Measurements from ENCODE around the gene CXorf58. TPM values are rescaled to one million over a fixed set of nuclear protein-coding genes. Genes with fewer than 3 reads are reported as not detected.
"Not testable (repeated sequence)": the region's sequence is repeated elsewhere in the genome, so short reads cannot be mapped to it uniquely, and the experiment has no call there.

The CXorf58 gene, protein sequence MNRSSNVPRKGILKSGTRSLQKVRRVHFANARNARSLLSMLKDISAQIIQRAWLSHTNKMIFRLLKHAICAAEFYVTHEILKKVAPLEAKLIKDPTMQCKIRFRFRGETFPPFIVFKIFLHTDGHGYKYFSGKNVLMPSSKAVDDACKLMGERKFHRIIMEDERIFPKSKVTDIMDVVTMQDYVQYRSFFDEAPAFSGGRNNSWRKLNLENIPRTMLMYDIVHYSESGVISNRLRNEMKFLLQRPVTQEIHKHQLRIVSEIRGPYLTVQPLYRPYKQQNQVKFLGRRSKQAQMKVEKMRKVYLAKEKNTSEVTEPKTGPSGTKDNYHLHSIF
- not detected for polyA plus RNA-seq (2013, experiment 1 of 2; ENCODE audit: insufficient read length)
- polyA plus RNA-seq (2013, experiment 2 of 2; ENCODE audit: insufficient read length): not detected

DNA sequence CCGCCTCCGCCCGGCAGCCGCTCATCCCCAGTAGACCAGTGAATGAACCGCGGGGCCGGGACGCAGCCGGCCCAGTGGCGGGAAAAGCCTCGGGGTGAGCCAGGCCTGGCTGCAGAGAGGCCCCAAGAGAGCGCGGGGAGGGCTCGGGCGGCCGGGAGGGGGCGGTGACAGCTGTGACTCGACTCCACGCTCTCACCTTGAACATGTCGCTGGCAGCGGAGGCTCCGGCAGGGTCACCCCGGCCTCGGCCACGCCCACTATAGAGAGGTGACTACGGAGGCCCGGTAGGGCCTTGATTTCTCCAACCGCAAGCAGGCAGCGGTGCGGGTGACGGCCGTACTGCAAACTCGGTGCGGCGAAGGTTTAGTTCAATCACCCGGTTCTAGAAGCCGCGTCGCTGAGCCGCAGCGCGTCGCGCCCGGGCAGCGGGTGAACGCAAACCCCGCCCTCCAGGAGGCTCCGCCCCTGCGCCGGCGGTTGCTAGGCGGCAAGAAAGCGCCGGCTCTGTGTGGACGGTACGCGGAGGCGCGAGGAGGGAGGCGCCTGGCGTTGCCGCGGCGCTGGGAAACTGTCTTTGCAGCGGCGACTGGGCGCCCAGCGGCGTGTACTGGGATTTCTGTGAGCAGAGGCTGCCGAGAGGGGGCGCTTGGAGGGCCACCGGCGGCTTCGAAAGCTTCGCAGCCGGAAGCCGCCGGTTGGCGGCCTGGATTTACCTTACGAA, at the start of gene CXorf58, which contains the start of gene APOO:
TSS of gene CXorf58 (plus strand) at position 509 of the 721 bp plus-strand sequence. CDS start 2,297 bp downstream, outside the sequence.
TSS of gene APOO (minus strand) at position 441 of the 721 bp plus-strand sequence. CDS start at position 205, 236 bp downstream.
- DNase-seq: peak; percentile 89

DNA sequence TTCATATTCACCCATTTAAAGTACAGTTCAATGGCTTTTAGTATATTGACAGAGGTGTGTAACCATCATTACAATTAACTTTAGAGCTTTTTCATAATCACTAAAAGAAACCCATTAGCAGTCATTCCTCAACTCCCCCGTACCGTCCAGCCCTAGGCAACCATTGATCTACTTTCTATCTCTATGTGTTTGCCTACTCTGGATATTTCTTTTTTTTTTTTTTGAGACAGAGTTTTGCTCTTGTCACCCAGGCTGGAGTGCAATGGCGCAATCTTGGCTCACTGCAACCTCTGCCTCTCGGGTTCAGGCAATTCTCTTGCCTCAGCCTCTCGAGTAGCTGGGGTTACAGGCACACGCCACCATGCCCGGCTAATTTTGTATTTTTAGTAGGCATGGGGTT, 48.6 kb upstream of the CXorf58 start:
- DNase-seq: not testable (repeated sequence)

DNA sequence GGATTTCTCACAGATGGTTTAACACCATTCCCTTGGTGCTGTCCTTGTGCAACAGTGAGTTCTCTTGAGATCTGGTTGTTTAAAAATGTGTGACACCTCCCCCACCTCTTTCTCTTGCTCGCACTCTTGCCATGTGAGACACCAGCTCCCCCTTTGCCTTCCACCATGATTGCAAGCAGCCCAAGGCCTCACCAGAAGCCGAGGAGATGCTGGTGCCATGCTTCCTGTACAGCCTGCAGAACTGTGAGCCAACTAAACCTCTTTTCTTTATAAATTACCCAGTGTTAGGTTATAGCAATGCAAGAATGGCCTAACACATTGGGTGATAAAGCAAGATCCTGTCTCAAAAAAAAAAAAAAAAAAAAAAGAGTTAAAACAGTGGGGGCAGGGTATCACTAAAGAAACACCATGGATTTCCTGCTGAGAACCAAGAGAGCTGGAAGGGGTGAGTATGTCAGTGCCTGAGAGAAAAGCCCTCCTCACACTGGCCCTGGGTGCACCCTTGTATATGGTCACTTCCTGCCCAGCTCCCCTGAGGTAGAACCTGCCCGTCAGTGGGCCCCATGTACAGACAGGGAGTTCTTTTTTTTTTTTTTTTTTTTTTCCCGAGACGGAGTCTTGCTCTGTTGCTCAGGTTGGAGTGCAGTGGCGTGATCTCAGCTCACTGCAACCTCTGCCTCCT, 46.5 kb upstream of the CXorf58 start:
- DNase-seq: no peak

DNA sequence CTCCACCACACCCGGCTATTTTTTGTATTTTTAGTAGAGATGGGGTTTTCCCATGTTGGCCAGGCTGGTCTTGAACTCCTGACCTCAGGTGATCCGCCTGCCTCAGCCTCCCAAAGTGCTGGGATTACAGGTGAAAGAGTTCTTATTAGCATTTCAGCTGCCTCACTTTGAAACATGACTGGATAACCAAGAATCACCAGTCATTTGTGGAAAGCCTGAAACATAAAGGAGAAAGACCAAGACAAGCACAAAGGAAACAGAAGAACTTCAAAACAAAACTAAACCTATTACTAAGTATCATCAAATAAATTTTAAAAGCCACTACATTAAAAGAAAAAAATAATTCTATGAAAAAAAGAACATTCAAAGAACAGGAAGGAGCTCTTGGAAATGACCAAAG, 45.9 kb upstream of the CXorf58 start:
- not testable (repeated sequence) for DNase-seq

DNA sequence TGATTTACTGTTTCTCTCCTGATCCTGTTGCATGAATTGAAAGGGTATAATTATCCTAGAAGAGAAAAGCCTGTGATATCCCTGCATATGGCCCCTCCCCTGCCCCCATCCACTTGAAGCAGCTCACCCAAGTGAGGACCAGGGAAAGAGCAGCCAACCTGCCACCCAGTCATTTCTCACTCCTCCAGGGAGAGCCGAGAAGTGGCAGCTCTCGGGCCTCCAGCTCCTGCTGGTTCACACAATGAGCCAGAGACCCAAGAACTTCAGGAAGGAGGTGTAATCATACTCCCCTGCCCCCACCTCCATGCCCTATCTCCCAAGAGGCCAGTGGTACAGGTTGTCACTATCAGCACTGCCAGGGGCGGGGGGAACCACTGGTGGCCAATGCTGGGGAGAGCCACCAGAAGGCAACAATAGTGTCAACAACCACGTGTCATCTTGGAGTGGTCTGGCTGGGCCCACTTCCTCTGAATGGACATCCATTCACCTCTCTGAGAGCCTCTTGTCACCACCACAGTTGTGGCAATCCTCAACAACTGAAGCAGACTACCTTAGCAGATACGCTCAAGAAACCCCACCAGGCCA, 43.0 kb upstream of the CXorf58 start:
- DNase-seq: no peak

DNA sequence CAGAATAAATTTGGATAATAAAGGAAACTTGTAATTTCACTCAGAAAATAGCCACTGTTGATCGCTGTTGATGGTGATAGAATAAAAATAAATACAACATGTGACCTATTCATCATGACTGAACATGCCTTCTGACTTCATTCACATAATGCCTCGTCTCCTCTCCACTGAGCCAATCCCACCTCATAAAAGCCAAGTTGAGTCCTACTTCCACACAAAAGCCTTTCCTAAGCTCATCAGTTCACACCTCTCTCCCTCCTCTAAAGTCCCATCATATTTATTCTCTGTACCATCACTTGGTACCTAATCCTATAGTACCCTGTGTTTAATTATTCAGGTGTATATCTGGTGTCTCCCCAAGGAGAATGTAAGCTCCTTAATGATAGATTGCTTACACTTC, 37.8 kb upstream of the CXorf58 start:
- DNase-seq: no peak

DNA sequence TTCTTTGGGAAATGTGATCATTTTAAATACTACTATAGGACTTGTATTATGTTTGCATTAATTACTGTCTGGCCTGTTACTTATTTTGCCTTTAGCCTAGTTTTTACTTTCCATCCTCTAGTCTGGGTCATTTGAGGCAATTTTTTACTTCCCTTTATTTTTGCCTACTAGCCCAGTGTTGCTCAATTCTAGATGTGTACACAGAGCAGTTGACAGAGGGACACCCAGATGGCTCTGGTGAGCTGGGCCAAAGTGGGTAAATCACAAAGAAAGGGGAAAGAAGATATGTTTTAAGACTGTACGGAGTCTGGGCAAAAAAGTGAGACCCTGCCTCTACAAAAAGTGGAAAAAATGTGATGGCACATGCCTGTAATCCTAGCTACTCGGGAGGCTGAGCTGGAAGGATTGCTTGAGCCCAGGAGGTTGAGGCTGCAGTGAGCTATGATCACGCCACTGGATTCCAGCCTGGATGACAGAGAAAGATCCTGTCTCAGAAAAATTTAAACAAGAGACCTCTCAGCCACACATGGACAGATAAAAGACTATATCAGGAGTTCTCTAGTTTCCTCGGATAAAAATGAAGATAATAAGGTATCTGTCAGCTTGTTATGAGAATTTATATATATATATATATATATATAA, 35.8 kb upstream of the CXorf58 start:
- no peak for DNase-seq

DNA sequence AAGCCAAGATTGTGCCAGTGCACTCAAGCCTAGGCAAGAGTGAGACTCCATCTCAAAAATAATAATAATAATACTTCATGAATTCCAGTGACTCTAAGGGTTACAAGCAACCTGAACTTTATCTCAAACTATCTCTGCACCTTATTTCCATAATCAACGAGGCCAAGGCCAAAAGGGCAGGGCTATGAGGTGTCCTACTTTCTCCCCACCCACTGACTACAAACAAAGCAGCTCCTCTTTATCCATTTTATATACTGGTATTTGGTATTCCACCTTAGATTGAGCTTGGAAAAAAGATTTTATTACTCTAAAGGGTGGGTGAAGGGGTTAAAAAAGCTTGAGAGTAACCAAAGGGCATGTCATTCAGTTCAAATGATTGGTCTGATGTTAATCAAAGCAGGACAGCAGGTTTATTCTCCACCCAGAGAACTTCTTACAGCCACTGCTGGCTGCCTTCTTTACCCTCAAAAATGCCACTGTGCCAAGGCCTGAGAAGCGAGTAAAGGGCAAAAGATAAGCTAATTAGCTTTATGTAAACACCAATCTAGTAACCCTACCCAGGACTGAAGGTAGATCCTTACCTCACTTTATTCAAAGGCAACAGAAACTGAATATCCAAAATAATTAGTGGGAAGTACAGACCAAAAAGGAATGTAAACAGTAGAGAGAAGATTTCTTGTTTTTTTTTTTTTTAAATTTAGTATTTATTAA, 28.3 kb upstream of the CXorf58 start:
- no peak for DNase-seq

DNA sequence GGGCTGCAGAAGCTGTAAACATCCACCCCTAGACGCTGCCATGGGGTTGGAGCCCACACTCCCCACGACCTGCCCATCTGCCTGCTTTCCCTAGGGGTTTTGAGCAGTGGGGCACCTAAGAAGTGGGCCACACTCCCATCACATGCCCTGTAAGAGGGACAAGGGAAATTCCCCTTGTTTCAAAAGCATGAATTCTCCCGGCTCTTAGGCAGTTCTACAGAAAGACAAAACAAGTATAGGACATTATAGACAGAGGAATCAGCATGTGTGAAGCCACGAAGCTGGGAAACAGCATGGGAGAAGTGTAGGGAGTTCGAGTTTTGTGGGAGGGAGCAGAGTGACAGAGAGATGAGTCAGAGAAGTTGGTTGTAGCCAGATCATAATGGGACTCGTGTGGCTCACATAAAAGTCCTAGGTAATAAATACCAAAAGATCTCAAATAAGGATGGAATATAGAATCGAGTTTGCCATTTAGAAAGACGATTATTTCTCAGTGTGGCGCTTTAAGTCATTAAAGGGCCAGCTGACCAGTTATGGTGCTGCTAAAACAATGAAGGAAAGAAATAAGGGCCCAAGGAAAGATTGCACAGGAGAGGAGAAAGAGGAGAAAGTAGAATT, 24.0 kb upstream of the CXorf58 start:
- peak; percentile 88 for DNase-seq

DNA sequence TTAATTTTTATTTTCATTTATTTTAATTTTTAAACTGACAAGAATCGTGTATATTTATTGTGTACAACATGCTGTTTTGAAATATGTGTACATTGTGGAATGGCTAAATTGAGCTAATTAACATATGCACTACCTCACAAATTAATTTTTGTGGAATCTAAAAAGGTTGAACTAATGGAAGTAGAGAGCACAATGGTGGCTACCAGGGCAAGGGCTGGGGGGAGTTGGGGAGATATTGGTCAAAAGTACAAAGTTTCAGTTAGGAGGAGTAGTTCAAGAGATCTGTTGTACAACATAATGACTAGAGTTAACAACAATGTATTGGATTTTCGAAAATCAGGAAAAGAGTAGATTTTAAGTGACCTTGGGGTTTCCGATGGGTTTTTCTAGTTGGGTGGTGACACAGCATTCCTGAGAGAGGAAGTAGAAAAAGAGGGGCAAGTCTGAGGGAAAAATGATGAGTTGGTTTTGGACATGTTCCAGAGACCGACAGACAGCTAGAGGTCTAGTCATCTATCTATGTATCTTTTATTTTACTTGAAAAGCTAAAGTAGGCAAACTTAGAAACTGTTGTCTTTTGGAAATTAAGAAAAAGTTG, 23.3 kb upstream of the CXorf58 start:
- peak; percentile 87 for DNase-seq

DNA sequence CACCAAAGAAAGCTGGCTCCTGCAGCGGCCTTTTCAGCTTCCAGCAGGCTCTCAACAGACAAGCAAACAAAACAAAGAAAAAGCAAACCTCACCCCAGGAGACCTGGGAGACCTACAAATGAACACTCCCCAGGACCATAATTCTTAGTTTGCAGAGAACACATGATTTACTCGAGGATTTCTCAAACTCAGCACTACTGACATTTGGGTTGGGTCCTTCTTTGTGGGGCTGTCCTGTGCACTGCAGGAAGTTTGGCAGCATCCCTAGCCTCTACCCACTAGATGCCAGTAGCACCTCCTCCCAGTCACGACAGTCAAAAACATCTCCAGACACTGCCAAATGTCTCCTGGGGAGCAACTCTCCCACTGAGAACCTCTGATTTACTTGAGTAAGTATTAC, 22.0 kb upstream of the CXorf58 start:
- peak; percentile 35 for DNase-seq

DNA sequence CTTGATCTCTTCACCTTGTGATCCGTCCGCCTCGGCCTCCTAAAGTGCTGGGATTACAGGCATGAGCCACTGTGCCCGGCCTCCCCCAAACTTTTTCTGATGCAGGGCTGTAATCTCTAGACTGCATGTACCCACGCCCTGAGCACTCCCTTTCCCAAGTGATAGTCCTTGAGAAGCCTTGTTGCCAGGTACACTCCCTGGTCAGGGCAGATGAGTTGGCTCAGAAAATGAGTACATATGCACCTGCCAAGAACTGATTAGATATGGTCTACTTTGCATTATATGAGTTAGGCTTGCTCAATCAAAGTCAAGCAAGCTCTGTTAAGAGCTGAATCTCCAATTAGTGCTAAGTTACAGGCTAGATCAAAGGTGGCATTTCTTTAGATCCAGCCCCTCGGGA, 20.4 kb upstream of the CXorf58 start:
- DNase-seq: no peak

DNA sequence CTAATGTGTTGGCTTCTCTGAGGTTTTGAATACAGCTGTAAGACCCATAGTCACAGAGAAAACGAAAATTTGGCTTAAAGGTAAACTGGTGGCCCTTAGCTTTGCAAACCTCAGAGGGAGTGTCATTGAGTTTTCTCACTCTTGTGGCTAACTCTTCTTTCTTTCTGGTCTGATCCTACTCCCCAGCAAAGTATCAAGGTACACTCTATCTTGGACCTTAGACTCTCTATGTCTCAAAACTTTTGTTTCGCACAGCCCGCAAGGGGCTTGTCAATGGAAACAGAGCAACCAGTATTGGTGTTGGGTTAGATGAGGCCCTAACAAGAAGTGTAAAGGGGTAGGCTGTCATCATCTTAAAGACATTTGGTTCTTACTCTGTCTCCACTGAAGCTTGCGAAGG, 19.9 kb upstream of the CXorf58 start:
- DNase-seq: no peak

DNA sequence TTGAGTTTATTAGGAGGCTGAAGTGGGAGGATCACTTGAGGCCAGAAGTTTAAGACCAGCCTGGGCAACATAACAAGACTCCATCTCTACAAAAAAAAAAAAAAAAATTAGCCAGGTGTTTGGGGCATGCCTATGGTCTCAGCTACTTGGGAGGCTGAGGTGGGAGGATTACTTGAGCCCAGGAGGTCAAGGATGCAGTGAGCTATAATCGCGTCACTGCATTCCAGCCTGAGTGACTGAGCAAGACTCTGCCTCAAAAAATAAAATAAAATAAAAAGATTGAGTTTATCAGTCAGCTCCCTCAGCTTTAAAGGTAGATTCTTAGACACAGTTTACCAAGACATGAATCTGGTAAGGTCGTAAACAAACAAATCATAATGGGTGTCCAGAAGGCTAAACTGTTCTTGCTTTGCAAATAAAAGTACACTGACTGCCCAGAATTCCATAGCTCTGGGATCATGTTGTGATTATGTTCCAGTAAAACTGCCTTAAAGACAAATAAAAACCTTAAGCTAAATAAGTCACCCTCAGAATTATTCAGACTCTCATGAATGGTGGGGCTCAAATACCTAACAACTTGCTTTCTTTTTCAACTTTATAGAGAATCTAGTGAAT, 18.8 kb upstream of the CXorf58 start:
- DNase-seq: peak; percentile 26

DNA sequence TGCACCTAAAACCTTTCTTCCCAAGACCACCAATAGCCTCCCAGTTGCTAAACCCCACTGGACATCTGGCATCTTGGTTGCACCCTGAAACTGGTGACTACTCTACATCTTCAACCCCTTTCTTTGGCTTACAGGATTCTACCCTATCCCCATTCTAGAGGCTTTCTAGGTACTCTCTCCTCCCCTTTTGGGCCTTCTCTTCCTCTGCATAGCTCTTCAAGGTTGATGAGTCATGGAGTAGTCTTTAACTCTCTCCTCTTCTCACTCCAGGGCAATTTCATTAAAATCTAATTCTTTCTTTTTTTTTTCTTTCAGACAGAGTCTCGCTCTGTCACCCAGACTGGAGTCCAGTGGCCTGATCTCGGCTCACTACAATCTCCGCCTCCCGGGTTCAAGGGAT, 16.9 kb upstream of the CXorf58 start:
- peak; percentile 18 for DNase-seq

DNA sequence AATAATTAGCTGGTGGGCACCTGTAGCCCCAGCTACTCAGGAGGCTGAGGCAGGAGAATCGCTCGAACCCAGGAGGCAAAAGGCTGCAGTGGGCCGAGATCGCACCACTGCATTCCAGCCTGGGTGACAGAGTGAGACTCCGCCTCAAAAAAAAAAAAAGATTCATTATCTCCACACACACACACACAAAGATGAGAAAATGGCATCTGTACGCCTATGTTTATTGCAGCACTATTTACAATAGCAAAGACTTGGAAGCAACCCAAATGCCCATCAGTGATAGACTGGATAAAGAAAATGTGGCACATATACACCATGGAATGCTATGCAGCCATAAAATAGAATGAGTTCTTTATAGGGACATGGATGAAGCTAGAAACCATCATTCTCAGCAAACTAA, 12.8 kb upstream of the CXorf58 start:
- DNase-seq: not testable (repeated sequence)

DNA sequence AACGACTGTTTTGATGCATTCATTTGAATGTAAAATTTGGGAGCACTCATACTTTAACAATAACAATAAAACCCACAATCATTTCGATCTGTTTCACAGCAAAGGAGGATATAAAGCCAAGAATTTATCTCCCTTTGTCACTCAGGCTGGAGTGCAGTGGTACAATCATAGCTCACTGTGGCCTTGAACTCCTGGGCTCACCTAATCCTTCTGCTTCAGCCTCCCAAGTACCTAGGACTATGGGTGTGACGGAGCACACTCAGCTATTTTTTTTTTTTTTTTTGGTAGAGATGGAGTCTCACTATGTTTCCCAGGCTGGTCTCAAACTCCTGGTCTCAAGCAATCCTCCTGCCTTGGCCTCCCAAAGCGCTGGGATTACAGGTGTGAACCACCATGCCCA, 11.3 kb upstream of the CXorf58 start:
- not testable (repeated sequence) for DNase-seq

DNA sequence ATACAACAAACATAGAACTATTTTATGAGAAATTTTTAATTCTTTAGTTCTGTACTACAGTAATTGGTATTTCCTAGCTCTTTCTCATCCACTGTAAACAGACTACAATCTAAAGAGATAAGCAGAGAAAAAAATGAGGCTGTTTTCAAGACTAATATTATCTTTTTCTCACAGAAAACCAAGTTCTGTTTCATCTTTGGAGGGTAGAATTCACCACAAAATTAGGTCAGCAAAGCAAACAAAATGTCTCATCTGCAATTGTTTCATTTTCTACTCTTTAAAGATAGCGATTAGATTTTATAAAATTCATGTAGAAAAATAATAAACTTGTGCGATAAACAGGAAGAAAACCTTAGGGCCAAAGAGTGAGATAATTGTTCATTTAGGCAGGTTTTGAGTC, 10.8 kb upstream of the CXorf58 start:
- DNase-seq: peak; percentile 29

DNA sequence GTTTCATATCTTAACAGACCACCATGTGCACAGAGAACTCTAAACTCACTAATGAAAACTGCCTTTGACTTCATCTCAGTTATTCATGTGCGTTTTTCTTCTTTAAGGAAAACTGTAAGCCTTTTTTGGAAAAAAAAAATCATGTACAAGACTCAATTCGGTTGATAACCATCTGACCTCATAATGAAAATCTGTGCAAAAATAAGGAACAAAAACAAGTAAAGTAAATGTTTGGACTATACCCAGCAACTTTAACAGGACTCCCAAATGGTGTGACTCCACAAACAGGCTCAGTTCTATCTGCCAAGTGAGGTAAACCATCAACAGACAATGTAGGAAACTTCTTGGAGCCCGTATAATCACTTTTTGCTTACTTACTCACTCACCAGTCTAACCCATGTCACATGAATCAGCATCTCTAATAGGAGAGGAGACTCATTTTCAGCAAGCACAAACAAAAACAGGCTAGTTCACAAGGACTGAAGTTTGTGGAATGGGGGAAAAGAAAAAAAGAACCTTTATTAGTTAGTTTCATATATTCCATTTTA, 9.3 kb upstream of the CXorf58 start:
- peak; percentile 19 for DNase-seq

Measured in fibroblast of skin of back (primary cell).